HS-5 (cell line): ENCODE data around the gene DCAF16.
"Not testable (repeated sequence)": the region's sequence is repeated elsewhere in the genome, so short reads cannot be mapped to it uniquely, and the experiment has no call there.

Source experiments
- DNase-seq: peaks from one replicate; pipeline ENCODE4 v3.0.0-alpha.2; 2012; ENCODE audit warnings: low read depth

DCAF16 gene

GRCh38 chr4:17810260-17811077 lies at the start of gene DCAF16, which contains the start of gene NCAPG:
TSS of gene DCAF16 (minus strand) at chr4:17810757. CDS start at chr4:17804141, 6,616 bp downstream.
TSS of gene NCAPG (plus strand) at chr4:17810979. CDS start at chr4:17811078, 99 bp downstream.
- peak; percentile 94 for DNase-seq

GRCh38 chr4:17859793-17860406 lies 49.3 kb upstream of the DCAF16 start:
- DNase-seq = no peak

DNA sequence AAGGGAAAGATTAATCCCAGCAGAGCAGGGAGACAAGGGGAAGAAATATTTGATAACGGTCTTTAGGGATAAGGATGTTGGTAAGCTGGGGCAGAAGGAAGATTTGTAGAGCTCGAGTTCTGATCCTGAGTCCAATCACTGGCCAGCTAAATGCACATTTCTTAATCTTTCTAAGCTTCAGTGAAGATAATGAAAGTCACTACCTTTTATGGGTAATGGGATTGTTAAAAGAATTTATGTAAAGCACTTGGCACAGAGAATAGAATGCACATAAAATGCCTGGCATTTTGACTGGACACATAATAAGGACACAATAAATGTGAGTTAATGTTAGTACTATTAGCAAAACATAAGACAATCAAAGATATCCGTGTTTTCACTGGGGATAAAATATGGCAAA lies 43.5 kb upstream of the DCAF16 start:
- DNase-seq = no peak

DNA sequence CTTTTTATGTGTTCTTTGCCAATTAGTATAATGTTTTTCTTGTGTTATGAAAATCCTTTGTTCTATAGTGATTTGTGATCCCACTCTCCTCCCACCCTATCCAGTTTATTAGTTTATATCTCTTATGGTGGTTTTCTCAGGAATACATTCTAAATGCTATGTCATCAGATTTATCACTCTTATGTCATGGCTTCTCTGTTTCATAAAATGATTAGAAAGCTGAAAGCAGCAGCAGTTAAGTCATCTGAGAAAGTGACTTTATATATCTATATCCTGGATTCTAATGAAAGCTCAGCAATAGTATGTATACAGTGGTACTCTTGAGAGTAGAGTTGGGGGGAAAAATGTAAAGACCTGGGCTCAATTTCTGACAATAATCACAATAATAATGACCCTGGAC lies 41.4 kb upstream of the DCAF16 start:
- no peak for DNase-seq

- DNase-seq = not testable (repeated sequence)
These were observed 39.7 kb upstream of the DCAF16 start for GRCh38 chr4:17850295-17850694.

DNA sequence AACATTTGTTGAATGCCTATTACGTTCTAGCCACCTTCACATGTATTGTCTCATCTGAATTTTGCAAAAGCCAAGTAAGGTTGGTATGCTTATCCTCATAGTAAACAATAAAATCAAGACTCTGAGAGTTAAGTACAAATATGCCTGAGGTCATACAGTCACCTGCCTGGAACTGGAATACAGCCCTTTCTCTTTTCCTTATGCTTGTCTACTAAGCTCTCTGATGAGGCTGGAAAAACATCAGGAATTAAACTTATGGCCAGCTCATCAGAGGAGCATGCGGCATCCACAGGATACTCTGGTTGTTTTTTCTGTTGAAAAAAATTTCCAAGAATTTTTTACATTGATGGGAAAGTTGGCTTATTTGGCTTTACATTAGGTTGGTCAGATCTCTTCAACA lies 35.7 kb upstream of the DCAF16 start:
- DNase-seq = no peak

DNA sequence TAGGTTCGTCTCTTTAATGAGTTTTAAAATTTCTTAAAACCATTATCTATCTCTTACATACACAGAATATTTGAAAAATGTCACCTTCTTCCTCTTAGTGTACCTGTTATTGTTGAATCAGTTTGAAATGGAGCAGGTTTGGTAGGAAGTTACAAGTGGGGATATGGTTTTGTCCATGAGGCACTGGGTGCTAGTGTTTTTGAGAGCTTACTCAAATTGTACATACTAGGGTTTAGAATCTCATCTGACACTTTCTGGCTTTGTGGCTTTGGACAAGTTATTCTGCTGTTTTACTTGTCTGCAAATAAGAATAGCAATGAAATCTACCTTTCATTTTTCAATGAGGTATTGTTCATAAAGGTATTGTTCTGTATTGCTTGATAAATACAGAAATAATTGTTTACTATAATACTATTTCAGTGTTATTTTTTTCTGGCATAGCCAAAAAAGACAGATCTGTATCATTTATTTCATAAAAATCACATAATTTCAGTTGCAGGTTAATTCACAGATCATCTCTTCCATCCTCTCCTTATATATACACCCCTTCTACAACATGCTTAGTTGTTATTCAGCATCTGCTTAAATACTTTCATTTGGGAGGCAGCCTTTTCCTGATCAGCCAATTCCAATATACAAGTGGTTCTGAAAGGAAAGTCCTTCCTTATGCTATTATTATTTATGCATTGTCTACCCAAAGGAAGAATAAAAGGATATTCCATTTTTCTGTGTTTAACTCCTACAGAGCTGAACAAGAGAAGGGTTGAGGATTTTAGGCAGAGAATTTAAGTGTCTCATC lies 13.5 kb upstream of the DCAF16 start:
- DNase-seq = no peak

DNA sequence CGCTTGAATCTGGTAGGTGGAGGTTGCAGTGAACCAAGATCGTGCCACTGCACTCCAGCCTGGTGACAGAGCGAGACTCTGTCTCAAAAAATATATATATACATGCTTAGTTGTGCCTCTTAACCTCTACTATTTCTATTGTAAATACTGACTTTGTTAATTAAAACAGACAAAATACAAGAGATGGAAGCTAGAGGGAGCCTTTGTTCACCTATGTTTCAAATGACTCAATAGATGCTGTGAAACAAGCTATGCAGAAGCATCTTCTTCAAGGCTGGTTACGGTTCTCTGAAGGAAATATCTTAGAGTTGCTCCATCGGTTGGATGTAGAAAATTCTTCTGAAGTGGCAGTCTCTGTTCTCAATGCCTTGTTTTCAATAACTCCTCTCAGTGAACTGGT lies 6.5 kb upstream of the DCAF16 start:
- no peak for DNase-seq

DNA sequence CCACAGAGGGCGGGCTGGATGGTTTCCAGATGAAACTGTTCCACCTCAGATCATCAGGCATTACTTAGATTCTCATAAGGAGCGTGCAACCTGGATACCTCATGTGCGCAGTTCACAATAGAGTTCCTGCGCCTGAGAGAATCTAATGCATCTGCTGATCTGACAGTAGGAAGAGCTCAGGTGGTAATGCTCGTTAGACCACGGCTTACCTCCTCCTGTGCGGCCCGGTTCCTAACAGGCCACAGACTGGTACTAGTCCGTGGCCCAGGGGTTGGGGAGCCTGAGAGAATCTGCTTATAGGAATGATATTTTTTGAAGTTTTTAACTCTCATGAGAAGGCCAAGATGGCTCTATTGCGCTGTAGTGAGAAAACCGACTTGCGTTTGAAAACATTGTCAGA lies 5.6 kb upstream of the DCAF16 start:
- no peak for DNase-seq

DNA sequence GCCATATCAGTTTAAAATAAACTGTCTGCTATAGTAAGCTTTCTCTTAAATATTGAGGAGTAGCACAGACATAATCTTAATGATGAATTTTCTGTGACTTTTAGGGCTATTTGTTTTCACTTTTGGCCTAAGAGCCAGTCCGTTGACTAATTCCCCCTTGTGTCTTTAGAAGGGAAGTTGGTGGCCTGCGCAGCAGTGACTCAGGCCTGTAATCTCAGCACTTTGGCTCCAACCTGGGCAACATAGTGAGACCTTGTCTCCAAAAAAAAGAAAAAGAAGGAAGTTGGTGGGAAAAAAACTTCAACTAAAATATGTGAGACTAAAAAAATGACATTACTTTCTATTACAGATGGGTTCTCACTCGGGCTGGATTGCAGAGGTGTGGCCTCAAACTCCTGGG lies 3.6 kb upstream of the DCAF16 start:
- no peak for DNase-seq

GRCh38 chr4:17812801-17813200 lies 2.2 kb upstream of the DCAF16 start:
- no peak for DNase-seq

GRCh38 chr4:17812125-17812524 lies 1.6 kb upstream of the DCAF16 start:
- DNase-seq = no peak

- no peak for DNase-seq
These were observed 584 bp upstream of the DCAF16 start for GRCh38 chr4:17811078-17811603.

DNA sequence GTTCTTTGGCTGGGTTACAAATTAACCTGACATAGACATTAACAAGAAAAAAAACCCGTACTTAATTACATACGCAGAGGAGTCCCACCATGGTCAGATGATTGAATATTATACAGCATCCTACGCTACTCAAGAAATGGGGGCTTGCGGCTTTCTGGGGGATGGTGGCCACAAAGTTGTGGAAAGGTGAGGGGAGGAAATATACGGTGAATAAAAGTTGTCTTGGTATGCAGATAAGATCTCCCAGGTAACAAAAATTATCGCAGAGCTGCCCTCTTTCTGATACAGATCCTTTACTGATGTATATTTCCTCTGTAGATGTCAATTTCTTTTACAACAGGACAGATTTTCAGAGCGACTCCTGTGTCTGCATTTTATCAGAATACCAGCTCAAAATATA lies 890 bp downstream of the DCAF16 start:
- no peak for DNase-seq

- no peak for DNase-seq
These were observed 3.1 kb downstream of the DCAF16 start for GRCh38 chr4:17807446-17807845.

GRCh38 chr4:17805580-17806155 lies 4.9 kb downstream of the DCAF16 start:
- DNase-seq = no peak

DNA sequence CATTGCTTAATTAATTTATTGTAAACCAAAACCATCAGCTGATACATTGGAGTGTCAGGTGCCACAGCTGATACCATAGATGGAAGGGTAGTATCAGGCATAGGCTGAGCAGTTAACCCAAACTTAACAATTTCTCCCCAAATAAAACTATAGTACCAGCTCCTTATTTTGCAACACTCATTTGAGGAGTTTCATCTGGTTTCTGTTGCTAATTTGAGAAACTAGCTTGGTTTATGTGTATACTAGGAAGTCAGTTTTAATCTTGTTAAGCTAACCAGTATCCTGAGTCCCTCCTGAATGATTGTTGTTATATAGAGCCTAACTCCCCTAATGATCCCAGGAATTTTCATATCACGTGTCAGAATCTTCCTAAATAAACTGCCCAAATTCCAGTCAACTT lies 12.7 kb downstream of the DCAF16 start:
- DNase-seq = no peak

DNA sequence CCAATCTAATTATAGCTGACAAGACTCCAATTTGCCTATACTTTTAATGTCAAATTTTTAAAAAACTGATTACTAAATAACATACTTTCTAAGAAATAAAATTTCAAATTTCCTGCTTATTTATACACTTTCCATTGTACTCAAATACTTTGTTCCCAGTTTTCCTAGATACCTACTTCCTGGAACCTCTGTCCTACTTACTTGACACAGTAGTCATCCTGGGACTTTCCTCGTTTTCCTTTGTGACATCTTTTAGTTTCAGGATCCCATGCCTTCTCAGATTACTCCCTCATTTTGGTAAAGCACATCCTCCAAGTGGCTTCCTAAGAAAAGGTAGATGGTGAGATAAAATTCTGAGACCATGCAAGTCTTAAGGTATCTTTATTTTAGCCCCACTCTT lies 15.8 kb downstream of the DCAF16 start:
- DNase-seq = no peak

DNA sequence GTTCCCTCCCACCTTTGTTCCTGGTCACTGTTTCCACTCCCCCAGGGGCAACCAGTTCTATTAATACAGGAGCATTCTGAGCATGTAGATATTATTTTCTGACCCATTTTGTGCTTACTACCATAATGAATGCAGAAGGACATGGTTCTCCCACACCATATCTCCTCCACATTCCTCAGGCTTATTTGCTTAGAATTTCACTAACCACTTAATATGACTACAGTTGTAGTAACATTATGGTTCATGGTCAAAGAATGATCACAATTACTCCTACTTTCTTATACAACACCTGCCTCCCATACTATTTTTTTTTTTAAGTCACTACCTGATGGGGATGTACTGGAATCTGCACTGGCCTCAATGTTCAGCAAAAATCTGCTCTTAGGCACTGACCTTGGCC lies 21.6 kb downstream of the DCAF16 start:
- no peak for DNase-seq

- no peak for DNase-seq
These were observed 23.2 kb downstream of the DCAF16 start for GRCh38 chr4:17787315-17787714.

DNA sequence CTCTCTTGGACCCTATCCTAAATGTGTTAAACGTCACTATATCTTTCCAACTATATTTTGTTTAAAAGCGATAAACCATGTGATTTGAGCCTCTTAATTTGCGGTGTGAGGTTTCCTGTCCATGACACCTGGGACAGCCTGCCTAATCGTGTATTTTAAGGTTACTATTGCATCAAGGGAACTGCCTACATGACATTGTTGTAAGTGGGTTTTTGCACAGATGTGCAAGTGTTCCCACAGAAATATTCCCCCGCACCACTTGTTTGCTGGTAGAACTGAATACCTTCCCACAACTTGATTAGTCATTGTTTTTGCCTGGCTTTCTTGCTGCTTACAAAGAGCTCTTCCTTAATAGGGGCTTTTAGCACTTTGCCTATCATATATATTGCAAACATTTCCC lies 24.0 kb downstream of the DCAF16 start:
- DNase-seq = no peak

DNA sequence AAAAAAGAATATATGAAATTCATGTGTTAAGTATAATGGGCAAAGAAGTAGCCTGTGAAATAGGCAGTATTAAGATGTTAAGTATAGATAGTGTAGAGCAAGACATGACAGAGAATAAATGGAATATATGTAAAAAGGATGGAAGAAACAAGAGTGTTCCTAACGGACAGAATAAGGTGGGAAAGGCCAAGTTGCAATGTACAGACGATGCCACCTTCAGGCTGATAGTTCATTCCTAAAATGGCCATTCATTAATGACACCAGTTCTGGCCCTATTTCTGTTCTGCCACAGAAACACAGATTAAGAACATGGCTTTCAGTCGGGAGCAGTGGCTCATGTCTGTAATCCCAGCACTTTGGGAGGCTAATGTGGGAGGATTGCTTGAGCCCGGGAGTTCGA lies 24.7 kb downstream of the DCAF16 start:
- no peak for DNase-seq
